ENCODE data around the gene CDK2AP2.

The CDK2AP2 gene

GRCh38 chr11:67503119-67504004 is 4.6 kb downstream of the CDK2AP2 start:
- DNase-seq, result no peak

GRCh38 chr11:67502328-67502979 is 5.5 kb downstream of the CDK2AP2 start:
- no peak for DNase-seq

GRCh38 chr11:67501854-67502253 is 6.1 kb downstream of the CDK2AP2 start:
- DNase-seq, result no peak

DNA sequence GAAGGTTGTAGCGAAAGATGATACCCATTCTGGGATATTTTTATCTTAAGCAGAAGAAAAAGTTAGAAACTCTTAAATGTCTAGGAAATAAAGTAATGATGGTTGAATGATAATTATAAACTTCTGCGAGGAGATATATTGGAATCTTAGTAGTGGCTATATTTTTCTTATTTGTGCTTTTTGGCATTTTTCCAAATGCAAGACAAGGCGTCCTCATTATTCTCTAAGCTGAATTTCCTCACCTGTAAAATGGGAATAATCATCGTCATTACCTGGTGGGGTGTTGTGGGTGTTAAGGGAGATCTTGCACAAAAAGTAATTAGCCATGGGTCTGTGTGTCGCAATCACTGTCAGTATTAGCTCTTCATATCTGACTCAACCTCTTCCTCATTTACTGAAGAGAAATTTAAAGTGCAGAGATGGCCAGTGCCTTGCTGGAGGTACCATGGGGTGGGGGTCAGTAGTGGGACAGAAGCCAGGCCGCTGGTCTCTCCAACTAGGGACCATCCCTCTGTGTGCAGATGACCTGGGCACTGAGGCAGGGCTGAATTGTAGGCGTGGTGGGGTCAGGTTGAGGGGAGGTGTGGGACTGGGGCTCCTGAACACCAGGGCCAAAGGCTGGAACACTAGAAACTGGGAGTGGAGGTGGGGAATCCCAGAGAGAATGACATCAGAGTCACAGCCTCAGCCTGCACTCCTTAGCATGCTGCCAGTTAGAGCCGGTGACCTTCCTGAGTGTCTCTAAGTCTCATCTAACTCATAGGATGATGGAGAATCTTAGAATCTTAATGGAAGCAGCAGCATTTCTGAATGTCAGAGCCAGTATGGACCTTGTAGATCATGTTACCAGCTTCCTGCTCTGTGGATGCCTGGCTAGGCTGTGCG is 6.9 kb downstream of the CDK2AP2 start:
- no peak for DNase-seq

DNA sequence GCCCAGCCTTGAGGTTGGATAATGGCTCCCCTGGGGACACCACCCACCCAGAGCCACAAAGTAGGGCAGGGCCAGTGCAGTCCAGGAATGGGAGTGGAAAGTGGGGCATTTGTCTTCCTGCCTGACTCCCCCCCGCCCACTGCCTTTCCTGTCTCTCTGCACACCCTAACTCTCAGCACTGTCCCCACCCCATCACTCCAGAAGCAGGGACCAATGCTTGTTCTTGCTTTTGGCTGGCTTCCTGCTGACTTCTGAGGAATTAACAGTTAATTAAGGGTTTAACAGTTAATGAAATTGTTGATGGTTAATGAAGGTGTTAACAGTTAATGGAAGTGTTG is 7.5 kb downstream of the CDK2AP2 start:
- DNase-seq, result peak in 1 of 3 experiments; percentile 21

- no peak for DNase-seq
Observed at GRCh38 chr11:67499808-67500483, 8.0 kb downstream of the CDK2AP2 start.

DNA sequence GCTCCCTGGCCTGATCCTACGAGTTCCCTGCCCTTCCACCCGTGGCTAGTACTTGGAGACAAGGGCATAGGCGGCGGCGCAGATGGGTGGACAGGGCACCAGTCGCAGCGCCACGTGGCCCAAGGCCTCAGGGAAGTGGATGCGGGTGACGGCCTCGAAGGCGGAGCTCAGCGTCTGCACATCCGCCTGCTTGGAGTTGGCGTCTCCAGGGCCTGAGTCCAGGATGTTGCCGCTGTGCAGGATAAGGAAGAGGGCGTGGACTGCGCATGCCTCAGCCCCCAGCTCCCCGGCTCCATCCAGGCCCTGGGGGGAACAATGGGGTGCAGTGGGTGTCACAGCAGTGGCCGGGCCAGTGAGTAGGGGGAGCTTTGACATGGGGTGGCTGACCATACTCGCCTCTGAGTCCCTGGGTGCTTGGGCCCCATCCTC is 9.4 kb downstream of the CDK2AP2 start:
- DNase-seq, result no peak

- no peak for DNase-seq
Observed at GRCh38 chr11:67497656-67498291, 10.2 kb downstream of the CDK2AP2 start.

GRCh38 chr11:67496113-67496512 is 11.8 kb downstream of the CDK2AP2 start:
- DNase-seq, result no peak

DNA sequence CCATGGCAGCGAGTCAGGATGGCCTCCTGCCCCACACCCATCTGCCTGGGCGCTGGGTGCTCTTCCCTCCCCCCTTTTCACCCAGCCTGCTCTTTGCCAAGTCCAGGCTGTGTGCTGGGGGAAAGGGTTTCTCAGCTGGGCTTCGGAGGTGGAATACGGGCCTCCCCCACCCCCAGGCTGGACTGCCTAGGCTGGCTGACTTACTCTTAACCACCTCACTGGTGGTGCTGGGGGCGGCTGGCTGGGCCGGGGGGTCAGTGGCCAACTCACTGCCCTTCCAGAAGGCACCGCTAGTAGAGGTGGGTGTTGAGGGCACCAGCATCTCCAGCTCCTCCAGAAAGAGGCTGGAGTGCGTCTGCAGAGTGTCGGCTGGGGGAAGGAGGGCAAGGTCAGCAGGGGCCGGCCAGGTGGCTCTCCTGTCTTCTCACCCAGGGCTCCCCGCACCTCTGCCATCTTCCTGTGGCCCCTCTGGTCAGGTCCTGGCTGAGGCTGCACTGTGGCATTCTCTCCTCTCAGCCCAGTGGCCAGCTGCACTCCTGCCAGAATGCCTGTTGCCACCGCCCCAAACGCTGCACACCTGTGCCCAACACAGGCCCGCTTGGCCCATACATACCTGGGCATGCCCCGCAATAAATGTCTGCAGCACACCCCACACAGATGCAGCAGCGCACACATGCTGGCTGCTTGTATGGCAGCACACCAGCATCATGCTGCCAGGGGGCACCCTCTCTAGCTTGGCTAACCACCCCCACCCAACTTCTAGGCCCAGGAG is 12.5 kb downstream of the CDK2AP2 start:
- no peak for DNase-seq

DNA sequence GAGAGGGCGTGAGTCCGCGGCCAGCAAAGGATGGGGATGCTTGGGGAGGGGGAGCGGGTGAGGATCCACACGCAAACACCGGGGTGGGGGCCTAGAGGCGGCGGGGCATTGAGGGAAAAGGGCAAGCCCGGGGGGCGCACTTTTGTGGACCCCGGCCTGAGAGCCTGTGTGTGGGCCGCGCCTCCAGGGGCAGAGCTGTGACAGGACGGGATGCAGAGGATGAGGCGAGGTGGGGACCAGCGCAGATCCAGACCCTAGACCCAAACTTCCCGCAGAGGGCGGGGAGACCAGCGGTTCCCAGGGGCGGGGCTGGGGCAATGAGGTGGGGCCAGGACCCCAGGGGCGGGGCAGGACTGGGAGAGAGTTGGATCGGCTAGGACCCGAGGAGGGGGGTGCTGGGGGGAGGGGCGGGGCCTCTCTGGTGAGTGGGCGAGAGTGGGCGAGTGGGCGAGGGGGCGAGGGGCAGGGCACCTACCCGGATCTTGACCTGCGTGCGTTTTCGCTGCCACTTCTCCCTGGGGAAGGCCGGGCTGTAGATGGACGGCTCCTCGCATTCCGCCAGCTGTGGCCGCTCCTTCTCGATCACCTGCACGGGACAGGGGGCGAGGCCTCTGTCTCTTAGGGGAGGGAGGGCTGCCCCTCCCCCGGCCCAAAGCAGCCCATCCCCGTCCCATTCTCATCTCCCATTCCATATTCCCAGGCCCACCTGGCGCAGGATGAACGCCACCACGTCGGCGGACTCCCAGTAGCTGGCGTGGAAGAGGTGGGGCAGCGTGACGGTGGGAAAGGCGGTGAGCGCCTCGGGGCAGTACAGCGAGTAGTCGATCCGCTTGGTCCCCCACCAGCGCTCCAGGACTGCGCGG is 13.4 kb downstream of the CDK2AP2 start:
- no peak for DNase-seq

DNA sequence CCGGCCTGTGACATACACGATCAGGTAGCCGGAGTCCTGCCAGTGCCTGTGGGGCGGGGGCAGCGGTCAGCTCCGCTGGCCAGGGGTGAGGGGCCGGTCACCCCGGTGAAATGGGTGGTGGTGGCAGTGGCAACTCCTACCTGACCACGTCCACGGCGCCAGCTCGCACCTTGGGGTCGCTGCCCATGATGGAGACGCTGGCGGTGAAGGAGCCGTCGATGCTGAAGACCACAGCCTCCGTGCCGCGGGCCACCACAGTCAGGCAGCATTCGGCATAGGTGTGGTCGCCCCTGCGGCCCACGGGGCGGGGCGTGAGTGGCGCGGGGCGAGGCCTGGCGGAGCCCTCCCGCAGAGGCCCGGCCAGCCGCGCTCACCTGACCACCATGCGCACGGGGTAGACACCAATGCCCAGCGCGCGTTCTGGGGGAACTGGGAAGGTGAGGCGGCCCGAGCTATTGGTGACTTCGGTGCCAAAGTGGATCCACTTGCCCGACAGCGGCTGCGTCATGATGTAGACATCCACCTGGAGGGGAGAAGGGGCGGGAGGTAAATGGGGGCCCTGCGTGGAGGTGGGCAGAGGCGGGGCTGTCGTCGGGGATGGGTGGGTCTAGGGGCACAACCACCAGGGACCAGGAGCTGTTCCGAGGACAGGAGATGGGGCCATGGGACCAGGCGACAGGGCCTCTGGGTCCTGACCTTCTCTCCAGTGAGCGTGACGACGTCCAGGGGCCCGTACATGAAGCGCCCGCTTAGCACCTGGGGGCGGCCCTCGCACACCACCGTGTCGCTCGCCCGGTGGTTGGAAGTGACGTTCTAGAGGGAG is 14.2 kb downstream of the CDK2AP2 start:
- DNase-seq, result no peak

- no peak for DNase-seq
Observed at GRCh38 chr11:67492801-67493547, 15.0 kb downstream of the CDK2AP2 start.

- no peak for DNase-seq
Observed at GRCh38 chr11:67492069-67492727, 15.8 kb downstream of the CDK2AP2 start.

DNA sequence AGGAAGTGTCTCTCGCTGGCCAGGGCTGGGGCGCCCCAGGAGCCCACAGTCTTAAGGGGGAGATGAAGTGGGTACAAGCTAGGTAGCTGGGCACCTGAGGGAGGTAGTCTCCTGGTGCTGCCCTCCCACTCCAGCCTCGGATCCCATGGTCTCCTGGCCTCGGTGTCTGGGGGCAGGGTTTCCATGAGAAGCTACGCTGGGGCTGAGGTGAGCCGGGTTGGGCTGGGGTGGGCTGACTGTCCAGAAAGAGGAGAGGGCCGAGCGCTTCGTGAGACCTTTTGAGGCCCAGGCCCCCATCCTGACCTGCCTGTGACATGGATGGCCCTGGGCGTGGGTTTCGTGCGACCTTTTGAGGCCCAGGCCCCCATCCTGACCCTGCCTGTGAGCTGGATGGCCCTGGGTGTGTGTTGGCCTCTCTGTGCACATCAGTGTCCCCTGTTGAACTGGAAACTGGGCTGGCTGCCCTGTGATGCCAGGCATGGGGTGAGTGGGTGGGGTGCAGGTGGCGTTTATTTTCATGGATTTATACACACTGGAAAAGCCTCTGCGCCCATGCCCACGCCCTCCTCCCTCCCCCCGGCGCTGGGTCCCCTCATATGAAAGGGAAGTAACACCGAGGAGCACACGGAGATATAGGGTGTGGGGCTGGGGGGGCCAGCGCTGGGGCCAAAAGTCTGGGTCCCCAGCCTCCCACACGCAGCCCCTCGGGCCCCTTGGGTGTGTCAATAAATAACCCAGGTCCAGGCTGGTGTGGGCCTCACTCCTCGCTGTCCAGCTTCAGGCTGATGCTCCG is 16.5 kb downstream of the CDK2AP2 start:
- no peak for DNase-seq

DNA sequence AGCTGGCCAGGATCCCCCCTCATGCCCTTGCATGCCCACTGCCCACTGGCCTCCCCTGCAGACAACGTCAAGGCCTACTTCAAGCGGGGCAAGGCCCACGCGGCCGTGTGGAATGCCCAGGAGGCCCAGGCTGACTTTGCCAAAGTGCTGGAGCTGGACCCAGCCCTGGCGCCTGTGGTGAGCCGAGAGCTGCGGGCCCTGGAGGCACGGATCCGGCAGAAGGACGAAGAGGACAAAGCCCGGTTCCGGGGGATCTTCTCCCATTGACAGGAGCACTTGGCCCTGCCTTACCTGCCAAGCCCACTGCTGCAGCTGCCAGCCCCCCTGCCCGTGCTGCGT is 17.3 kb downstream of the CDK2AP2 start:
- no peak for DNase-seq

Measured in NCI-H1417 (cell line).